ENCODE measurements around the gene TMEM163. TPM values are rescaled to one million over a fixed set of nuclear protein-coding genes. Genes with fewer than 3 reads are reported as not detected.

TMEM163 gene
- total RNA-seq, 4 donors from 2014 or later, result 0.42 to 1.3 (median 1.1) TPM

DNA sequence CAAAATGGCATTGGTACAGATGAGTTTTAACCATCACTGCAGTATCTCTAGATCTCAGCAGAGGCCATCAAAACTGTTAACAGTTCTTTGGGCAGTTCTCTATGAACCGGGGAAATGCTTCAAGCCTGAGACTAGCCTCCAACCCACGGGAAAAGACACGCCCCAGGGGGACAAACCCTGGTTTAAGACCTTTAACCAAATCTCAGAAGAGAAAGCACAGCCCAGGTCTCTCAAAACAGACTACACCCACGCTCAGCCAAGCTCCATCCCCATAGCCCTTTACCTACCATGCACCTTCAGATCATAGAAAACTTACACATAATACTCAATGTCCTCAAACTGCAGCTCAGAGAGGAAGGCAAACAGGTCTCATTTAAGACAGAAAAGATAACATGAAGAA, 78.3 kb downstream of the TMEM163 start:
- no peaks in the 10 kb centered on the region for H3K4me1 ChIP-seq
- no peak overlapping the region for H3K27ac ChIP-seq (replicated peaks in 1 of 4)
- no peak for DNase-seq (ENCODE audit: extremely low spot score)
- no peaks in the 10 kb centered on the region for H3K27me3 ChIP-seq
- TF ChIP-seq EP300 (IDR thresholded peaks at IDR 0.05) (no peak), POLR2A (IDR thresholded peaks at IDR 0.05; ENCODE audit: low read depth) (no peak), POLR2AphosphoS5 (IDR thresholded peaks at IDR 0.05) (no peak), CTCF (IDR thresholded peaks at IDR 0.05) (no peak)
- no peaks in the 10 kb centered on the region for H3K36me3 ChIP-seq
- WGBS, result 86% methylated on average over 4 of the region's 4 CpGs
- intact Hi-C loops (cut with DNase I), result no loop called here
- H3K9me3 ChIP-seq, result peaks cover 0 to 6% (median 0%) of the 10 kb centered on the region in 4 donors
- no peak overlapping the region for H3K4me3 ChIP-seq

GRCh38 chr2:134639265-134639664, 79.5 kb downstream of the TMEM163 start:
- Histone ChIP-seq H3K27me3 (no peaks in the 10 kb centered on the region), H3K4me1 (no peaks in the 10 kb centered on the region), H3K9me3 (peaks cover 0 to 6% (median 0%) of the 10 kb centered on the region in 4 donors), H3K4me3 (no peak overlapping the region), H3K36me3 (no peaks in the 10 kb centered on the region), H3K27ac (replicated peaks in 1 of 4) (no peak overlapping the region)
- intact Hi-C loops (cut with DNase I), result no loop called here
- TF ChIP-seq CTCF (IDR thresholded peaks at IDR 0.05) (no peak), POLR2A (IDR thresholded peaks at IDR 0.05; ENCODE audit: low read depth) (no peak), POLR2AphosphoS5 (IDR thresholded peaks at IDR 0.05) (no peak), EP300 (IDR thresholded peaks at IDR 0.05) (no peak)
- DNase-seq (ENCODE audit: extremely low spot score), result no peak
- 52% methylated on average over 2 of the region's 2 CpGs for WGBS

DNA sequence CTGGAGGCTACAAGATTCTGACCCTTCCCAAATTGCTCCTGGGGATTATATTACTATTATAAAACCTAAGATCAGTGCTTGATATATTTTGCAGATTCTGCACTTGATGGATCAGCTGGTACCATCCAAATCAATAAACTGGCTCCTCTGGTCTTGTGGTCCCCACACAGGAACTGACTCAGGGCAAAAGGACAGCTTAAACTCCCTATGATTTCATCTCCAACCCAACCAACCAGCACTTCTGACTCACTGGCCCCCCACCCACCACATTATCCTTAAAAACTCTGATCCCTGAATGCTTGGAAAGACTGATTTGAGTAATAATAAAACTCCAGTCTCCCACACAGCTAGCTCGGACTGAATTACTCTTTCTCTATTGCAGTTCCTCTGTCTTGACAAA, 82.1 kb downstream of the TMEM163 start:
- 88% methylated on average over 1 of the region's 1 CpG for WGBS
- Histone ChIP-seq H3K4me3 (no peak overlapping the region), H3K9me3 (peaks cover 0 to 6% (median 0%) of the 10 kb centered on the region in 4 donors), H3K36me3 (no peaks in the 10 kb centered on the region), H3K27ac (replicated peaks in 1 of 4) (no peak overlapping the region), H3K4me1 (no peaks in the 10 kb centered on the region), H3K27me3 (no peaks in the 10 kb centered on the region)
- DNase-seq (ENCODE audit: extremely low spot score), result no peak
- TF ChIP-seq POLR2AphosphoS5 (IDR thresholded peaks at IDR 0.05), result no peak
- no peak for TF ChIP-seq POLR2A (IDR thresholded peaks at IDR 0.05; ENCODE audit: low read depth)
- no peak for TF ChIP-seq EP300 (IDR thresholded peaks at IDR 0.05)
- no peak for TF ChIP-seq CTCF (IDR thresholded peaks at IDR 0.05)
- intact Hi-C loops (cut with DNase I), result no loop called here

DNA sequence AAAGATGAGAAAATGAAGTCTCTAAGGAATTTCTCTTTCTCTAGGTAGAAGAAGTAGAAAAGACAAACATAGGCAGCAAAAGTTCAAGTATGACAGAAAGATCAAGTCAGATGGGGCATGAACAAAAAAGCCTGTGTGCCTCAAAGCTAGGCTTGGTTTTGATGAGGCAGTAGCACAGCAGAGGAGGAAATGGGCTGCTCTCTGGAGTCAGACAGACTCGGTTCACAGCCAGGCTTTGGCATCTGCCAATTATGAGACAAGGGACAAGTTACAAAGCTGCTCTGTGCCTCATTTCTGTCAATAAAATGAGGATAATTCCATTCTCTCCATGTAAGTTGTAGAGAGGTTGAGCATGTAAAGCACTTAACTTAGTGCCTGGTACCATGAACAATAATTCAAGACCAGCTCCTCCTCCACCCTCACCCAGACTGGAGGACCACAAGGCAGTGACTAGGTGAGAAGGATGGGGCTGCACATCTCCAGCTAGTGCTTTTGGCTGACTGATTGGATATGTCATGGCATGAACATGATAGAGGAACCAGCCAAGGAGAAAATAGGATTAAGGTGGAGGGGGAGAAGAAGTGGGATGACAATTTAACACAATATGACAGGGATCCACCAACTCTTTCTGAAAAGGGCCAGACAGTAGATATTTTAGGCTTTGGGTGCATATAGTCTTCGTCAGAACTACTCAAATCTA, 84.6 kb downstream of the TMEM163 start:
- no peak for DNase-seq (ENCODE audit: extremely low spot score)
- Histone ChIP-seq H3K36me3 (no peaks in the 10 kb centered on the region), H3K27me3 (no peaks in the 10 kb centered on the region), H3K9me3 (peaks cover 0 to 6% (median 0%) of the 10 kb centered on the region in 4 donors), H3K4me3 (no peak overlapping the region), H3K4me1 (no peaks in the 10 kb centered on the region), H3K27ac (replicated peaks in 1 of 4) (no peak overlapping the region)
- intact Hi-C loops (cut with DNase I), result no loop called here
- TF ChIP-seq POLR2A (IDR thresholded peaks at IDR 0.05; ENCODE audit: low read depth) (no peak), CTCF (IDR thresholded peaks at IDR 0.05) (no peak), EP300 (IDR thresholded peaks at IDR 0.05) (no peak), POLR2AphosphoS5 (IDR thresholded peaks at IDR 0.05) (no peak)
- WGBS, result 67% methylated on average over 2 of the region's 2 CpGs

Data from esophagus muscularis mucosa (tissue), 4 donors.